Lung microvascular endothelial cell (primary cell): ENCODE measurements around the gene PHTF2. TPM values are rescaled to one million over a fixed set of nuclear protein-coding genes. Genes with fewer than 3 reads are reported as not detected.

Experiments
- DNase-seq, 2 donors: peaks; one replicate each; pipeline versions ENCODE4 v3.0.0 to v3.0.0-alpha.2; 2010; ENCODE audit warnings: low read depth in 2 of 2
- total RNA-seq: library from RNA; depleted of rRNA; stranded (reverse); fragments of >200 nt; gene quantifications from 2 replicates; pipeline ENCODE4 v1.2.1, GENCODE V29; 2014

PHTF2 gene
- total RNA-seq, 1 donor from 2014 or later, result 7.7 TPM

DNA sequence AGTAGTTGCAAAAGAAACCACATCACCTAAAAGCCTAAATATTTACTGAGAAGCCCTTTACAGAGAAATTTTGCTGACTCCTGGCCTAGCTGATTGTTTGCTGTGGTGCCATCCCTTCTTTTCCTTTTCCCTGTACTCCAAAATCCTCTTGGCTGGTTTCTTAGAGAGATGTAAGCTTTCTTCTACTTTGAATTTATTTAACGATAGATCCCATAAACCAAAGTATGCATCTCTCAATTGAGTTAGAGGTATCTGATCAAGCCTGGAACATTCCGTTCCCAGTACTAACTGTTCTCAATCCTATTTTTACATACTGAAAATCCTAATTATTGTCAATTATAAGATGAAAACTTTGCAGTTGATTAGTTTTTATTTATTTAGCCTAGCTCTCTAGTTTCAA, 6.6 kb upstream of the PHTF2 start:
- DNase-seq, result no peak

DNA sequence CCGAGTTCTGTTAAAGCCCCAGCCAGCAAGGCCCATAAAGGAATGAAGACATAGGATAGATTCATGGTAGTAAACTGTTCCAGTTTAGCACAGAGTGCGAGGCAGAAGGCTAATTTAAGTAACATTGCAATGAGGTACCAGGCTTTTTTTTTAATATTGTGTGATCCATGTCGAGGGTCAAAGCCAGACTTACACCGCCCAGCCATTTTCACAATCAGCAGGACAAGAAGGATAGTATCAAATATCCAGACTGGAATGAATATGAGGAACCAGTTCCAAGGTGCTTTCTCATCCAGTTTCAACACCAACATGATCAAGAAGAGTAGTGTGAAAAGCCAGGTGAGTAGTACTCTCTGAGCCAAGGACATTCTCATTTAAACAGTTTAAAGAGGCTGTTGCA, 4.6 kb upstream of the PHTF2 start:
- no peak for DNase-seq

DNA sequence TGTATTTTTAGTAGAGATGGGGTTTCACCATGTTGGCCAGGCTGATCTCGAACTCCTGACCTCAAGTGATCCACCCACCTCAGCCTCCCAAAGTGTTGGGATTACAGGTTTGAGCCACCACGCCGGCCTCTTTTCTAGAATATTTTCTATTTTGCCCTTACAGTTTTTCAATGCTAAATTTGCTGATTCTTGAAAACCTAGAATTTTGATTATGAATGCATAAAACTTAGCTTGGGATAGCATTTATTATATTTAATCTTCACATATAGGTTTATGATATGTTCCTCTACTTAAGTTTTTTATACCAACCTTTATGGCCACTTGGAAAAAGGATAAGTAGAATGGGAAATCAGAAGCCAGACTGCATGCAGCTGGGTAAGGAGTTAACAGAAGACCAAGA, 2.5 kb upstream of the PHTF2 start:
- no peak for DNase-seq

DNA sequence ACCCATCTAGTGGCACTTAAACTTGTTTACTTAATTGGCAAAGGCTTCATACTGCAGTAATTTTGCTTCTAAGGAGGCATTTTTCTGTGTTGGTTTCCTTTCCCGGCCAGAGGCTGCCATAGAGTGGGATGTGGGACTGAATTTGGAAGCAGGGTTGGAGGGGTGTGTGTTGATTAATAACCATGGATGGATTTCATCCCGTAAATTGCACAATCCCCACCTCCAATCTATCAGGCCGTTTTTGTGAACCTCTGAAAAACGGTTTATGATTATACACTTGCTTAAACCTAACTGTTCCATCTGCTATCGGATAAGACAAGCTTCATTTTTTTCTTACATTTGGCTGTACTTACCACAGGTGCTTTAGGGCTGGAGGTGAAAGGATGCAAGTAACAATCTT, 1.6 kb upstream of the PHTF2 start:
- DNase-seq, result no peak

DNA sequence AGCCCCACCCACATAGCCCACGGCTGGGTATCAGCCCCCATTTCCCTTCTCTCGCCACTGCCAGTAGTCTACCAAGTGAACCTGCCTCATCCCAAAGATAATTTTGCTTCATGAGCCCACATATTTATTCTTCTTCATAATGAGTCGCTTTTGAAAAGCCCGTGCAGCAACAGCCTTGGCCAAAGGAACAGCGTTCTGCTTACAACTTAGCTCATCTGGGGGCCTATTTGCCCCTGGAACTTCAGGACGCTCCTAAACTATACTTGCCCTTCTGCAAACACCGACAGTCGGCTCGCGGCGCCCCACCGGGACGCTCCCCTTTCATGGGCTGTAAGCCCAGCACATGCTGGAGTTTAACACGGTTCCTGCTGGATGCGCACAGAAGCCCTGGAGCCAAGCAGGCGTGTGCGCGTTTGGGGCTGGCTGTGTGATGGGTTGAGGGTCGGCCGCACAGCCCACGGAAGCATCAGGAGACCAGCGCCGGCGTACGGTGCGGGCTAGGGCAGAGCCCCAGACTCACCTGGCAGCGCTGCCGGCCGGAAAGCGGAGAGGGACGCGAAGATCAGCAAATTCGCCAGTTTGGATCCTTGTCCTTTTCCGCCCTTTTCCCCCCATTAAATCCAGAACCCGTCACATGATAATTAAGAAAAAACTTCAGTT, 709 bp upstream of the PHTF2 start:
- DNase-seq, result peak in 1 of 2 donors; percentile 68

DNA sequence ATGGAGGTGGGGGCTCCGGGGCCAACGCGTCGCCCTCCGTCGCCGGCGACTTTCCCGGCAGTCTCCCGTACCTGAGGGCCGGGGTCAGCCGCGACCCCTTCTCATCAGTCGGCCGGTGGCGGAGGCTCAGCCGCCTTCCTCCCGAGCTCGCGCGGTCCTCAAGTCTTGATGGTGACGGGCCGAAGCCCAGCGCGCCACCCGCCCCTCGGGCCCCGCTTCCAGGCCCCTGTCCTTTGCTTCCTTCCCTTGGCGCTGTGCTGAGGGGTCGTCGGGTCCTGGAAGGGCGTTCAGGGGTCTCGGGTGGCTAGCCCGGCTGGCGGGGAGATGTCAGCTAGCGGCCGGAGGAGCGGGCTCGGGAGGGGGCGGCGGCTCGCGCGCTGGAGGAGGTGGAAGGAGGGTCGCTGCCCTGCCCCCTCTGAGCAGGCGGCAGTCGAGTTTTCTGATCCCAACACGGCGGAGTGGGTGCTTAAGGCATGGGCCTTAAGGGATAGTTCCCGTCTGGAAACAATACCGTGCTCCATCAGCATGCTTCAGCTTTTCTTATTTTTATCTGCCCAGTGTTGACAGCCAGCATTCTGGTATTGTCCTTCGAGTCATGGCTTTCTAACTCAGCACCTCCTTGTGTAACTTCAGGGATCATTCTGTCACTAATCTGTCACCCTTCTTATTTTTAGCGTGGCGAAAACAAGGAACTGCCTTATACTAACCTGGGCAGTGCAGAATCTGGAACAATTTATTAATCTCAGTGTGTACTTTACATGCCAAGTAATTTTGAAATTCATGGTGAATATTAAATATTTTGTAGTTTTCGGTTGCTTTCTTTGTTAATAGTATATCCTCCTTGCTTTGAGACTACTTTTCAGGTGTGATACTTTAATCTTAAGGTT, 748 bp downstream of the PHTF2 start:
- peak in 1 of 2 donors; percentile 43 for DNase-seq

DNA sequence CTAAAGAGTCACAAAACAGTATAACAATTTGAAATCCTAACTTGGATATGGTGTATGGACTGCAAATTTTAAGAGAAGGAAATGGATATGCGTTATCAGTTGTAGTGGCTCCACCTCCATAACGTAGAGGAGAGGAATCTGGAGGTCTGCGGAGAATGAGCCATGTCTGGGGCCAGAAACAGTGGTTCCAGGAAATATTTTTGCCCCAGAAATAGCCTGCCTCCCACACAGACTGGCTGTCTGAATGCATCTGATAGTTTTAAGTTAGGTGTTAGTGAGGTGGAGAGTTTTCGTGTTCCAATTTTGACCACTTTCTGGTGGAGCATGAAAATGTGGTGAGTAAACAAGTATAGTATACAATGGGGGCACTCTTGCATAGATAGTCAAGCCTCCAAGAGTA, 1.6 kb downstream of the PHTF2 start:
- DNase-seq, result peak in 1 of 2 donors; percentile 9

DNA sequence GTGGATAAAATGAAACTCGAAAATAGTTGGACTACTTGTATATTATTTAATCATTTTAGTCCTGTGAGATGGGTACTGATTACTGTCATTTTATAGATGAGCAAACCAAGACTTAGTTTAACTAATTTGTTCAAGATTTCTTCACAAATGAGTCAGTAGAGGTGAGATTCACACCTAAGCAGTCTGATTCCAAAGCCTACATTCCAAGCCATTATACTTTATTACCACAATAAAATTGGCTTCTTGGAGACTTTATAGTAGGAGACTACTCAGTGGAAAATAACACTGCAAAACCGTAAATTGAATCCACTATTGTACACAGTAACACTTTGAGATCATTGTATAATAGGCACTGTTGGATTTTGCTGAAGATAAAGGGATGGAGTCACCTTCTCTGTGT, 2.2 kb downstream of the PHTF2 start:
- DNase-seq, result no peak

DNA sequence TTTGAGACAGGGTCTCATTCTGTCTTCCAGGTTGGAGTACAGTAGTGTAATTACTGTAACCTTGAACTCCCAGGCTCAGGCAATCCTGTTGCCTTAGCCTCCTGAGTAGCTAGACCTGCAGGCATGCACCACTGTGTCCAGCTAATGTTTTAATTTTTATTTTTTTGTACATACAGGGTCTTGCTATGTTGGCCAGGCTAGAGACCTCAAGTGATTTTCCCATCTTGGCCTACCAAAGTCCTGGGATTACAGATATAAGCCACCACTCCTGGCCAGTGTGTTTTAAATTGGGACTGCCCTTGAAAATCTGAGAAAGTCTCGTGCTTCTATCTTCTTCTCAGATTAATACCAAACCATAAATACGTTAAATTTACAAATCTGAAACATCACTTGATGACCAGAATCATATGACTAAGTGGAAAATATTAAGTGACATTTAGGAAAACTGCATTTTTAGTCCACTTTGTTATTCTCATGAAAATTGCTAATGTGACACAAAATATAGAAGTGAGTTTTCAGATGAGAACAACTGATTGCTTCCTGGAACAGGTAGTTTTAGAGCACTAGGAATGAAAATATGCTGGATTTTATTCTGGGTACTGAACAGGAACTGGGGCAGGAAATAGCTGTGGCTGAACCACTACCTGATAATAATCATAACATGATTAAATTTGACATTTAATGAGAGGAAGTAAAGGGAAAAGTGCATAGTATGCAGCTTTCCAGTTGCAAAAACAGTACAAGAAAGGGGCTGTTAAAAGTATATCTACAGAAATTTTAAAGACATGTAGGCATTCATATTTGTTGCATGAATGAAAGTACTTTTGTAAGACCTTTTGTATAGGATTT, 4.2 kb downstream of the PHTF2 start:
- peak; percentile 28 to 56 for DNase-seq

DNA sequence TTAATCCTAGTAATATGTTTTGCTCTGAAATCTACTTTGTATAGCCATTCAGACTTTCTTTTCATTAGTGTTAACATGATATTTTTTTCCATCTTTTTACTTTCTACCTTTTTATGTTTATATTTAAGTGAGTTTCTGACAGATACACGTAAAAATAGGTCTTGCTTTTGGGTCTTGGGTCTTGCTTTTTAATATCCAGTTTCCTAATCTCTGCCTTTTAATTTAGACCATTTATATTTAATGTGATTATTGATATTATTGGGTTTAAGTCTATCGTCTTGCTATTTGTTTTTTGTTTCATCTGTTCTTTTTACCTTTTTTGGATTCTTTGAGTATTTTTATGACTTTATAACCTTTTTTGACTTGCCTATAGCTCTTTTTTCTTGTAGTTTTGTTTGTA, 7.9 kb downstream of the PHTF2 start:
- DNase-seq, result no peak

DNA sequence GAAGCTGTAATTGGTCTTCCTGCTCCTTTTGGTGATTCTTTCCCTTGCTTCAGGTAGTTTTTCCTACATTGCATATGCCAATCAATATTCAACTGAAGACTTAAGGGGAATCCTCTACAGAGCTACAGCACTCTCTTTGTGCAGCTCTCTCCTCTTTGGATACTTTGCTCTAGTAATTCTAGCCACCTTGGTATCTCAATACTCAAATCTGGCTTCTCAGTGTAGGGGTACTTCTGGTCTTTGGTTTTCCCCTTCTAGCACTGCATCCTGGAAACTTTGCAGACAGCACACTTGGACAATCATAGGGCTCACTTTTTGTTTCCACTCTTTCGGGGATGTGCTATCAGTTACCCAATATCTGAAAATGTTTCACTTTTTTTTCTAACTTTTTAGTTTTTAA, 9.9 kb downstream of the PHTF2 start:
- no peak for DNase-seq

DNA sequence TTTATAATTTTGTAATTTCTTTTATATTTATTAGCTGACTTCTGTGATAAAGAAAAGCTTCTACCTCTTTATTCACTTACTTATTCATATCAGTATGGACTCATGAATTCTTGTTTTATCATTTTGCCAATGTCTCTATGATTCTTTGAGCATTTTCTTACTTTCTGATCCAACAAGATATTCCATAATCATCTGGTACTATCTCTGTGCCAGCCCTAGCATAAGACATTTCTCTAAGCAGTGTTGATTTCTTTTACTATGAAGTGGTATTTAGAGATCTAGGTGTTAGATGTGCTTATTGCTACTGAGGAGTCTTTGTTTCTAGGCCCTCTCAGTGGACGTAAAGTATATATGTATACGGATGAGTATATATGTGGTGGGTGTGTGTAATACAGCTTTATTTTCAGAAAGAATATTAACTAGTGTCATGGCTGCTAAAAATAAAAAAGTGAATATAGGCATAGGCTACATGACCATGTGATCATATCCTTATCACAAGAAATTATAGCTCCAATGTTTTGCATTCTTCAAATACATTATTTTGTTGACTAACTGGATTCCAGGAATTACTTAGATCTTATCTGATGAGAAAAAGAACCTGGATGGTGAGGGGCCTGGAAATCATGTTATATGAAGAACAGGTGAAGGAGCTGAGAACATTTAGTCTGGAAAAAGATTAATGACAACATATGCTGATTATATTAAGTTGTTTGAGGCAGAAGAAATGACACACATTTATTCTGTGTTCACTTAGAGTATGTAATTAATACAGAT, 13.1 kb downstream of the PHTF2 start:
- peak in 1 of 2 donors; percentile 15 for DNase-seq

DNA sequence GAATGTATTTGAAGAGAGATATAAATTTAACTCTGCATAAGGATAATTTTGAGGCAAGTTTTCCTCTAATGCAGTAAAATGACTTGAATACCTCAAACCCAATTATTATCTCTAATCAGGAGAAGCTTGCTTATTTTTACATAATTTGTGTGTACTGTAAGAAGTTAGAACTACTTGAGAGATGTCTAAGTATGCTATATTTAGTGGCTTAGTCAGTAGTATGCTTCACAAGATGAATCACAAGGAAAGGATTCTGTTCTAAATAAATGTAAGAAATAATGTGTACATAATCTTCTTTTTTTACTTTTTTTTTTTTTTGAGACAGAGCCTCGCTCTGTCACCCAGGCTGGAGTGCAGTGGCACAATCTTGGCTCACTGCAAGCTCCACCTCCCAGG, 13.7 kb downstream of the PHTF2 start:
- DNase-seq, result peak in 1 of 2 donors; percentile 63

DNA sequence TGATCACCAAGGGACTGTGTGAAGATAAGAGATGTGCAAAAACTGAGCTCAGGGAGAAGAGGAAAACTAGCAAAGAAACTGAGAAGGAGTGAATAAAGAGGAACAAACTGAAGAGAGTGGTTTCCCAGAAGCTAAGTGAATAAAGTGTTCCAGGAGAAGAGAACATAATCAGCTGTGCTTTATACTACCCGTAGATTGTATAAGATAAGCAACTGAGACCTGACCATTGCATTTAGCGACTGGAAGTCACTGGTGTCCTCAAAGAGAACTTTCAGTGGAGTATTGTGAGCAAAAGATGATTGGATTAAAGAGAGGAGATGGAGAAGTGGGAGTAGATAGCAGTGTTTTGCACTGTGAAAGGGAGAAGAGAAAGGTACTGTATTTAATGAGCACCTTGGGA, 14.6 kb downstream of the PHTF2 start:
- no peak for DNase-seq

DNA sequence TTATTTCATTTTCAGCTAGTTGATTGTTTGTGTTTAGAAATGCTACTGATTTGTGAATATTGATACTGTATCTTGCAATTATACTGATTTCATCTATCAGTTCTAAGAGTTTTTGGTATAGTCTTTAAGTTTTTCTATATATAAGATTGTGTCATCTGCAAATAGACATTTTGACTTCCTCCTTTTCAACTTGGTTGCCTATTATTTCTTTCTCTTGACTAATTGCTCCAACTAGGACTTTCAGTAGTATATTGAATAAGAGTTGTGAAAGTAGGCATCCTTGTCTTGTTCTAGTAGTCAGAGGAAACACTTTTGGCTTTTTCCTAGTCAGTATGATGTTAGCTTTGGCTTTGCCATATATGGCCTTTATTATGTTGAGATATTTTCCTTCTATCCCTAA, 20.4 kb downstream of the PHTF2 start:
- DNase-seq, result no peak

DNA sequence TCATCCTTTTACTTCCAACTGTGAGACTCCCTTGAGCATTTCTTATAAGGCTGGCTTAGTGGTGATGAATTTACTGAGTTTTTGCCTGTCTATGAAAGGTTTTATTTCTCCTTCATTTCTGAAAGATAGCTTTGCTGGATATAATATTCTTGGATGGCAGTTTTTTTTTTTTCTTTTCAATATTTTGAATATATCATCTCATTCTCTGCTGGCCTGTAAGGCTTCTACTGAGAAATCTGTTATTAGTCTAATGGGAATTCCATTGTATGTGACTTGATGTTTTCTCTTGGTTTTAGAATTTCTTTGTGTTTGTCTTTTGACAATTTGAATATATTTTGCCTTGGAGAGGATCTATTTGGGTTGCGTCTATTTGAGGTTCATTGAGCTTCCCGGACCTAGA, 22.4 kb downstream of the PHTF2 start:
- no peak for DNase-seq

DNA sequence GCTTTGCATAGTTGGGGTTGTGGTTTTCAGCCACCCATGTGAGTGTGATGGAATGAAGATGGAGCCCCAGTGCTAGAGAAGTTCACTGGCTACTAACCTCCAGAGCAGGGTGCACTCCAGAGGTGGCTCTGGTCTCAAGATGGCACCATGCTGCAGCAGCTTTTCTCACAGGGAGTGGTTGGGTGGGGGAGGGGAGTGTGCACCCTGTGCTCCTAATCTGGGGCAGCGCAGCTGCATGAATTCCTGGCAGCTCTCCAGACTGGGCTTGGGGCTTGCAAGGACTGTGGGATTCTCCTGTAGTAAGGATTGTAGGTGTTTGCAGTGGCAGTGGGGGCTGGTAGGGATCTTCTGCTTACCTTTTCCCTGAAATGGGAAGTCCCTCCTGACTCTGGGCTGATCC, 23.7 kb downstream of the PHTF2 start:
- DNase-seq, result no peak

DNA sequence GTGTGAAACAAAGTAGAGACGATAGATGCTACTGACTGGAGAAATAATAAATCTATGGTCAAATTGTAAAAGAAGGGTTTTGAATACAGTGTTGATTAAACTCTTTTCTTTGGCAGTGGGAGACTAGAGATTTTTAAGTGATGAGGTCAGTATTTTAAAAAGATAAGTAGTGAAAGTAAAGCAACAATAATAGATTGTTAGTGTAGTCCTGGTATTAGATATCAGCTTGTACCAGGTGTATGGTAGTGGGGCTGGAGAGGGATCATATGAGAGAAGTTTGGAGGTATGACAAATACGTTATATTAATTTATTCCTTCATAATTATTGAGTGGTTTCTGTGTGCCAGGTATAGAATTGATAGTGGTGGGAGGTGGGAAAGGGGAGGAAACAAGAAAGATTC, 25.2 kb downstream of the PHTF2 start:
- DNase-seq, result no peak

DNA sequence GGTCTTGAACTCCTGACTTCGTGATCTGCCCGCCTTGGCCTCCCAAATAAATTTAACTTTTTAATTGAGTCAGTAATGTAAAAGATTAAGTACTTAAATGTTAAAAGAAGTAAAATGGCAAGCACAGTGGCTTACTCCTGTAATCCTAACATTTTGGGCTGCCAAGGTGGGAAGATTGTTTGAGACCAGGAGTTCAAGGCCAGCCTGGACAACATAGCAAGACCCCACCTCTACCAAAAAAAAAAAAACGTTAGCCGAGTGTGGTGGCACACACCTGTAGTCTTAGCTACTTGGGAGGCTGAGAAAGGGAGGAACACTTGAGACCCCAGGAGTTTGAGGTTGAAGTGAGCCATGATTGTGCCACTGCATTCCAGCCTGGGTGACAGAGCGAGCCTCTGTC, 26.1 kb downstream of the PHTF2 start:
- DNase-seq, result no peak

DNA sequence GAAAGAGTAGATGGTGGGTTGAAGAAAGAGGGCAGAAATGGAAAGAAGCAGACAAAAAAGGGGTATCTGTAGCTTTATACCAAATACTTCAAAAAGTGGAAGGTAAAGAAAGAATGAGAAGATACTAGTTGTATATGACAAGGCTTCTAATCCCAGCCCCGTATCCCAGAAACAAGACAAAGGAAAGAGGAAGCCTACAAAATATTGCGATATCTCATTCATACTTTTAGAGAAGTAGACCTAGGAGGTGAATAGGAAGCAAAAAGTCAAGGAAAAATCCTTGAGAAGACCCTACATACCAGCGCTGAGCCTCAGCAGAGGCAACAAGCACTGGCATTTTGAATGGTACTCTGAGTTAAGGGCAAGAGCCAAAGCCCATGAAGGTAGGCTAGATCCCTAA, 26.6 kb downstream of the PHTF2 start:
- no peak for DNase-seq

DNA sequence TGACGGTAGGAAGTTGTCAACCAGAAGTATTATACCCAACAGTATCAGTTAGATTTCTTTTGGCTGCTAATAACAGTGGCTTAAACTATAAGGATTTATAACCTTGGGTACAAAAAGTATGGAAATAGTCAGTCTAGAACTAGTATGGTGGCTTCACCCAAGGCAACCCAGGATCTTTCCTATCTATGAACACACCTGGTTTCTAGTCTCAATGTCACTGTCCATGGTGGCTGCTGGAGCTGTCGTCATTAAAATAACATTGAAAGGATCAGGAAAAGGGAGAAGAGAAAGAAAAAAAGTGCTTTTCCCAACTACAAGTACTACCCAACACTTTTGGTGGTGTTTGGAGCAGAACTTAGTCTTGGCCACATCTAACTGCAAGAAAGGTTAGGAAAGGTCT, 27.7 kb downstream of the PHTF2 start:
- no peak for DNase-seq
